Activated gamma-delta T cell treated with anti-CD3 and anti-CD28 coated beads, Interleukin-2, amount 50 U/mL, for 16 hours (primary cell): ENCODE measurements around the gene FIGNL2.
A peak's percentile ranks its signal among the peaks of the same experiment; 100 is the strongest.
"Not testable (repeated sequence)": the region's sequence is repeated elsewhere in the genome, so short reads cannot be mapped to it uniquely, and the experiment has no call there.

ENCODE experiments used
- DNase-seq: peaks from one replicate; pipeline ENCODE4 v3.0.0-alpha.2; 2020; ENCODE audit warnings: low read depth

Gene FIGNL2

GRCh38 chr12:51817027-51817953 lies 31.2 kb downstream of the FIGNL2 start:
- DNase-seq, result no peak

- no peak for DNase-seq
Measured at GRCh38 chr12:51815571-51815970, 32.9 kb downstream of the FIGNL2 start.

DNA sequence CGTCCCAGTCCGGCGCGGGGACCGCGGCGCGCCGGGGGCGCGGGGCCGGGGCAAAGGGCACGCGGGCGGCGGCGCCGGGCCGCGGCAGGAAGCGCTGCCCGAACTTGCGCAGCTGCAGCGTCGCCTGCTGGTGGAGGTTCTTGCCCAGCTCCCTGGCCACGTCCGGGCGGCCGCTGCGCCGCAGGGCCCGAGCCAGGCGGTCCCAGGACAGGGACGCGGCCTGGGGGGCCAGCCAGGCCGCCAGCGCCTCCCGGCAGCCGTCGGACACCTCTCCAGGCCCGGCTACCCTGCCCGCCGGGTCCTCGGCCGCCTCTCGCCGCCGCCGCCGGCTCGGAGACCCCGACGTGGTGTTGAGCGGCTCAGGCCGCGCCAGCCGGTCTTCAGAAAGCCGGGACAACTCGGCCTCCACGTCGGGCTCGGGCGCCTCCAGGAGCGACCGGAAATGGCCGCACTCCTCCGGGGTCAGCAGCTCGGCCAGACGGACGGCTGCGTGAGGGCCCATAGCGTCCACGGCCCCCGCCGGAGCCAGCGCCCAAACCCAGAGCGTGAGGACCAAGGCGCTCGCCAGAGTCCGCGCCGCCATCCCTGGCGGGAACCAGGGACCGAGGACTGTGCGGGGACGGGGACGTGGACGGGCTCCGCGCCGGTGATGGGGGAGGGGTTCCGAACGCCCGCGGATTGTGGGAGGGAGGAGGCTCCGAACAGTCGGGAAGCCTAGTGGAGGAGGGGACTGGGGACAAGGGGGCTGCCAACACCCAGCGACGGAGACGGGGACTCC lies 34.0 kb downstream of the FIGNL2 start:
- peak; percentile 45 for DNase-seq

- DNase-seq, result no peak
Measured at GRCh38 chr12:51813931-51814310, 34.6 kb downstream of the FIGNL2 start.

GRCh38 chr12:51812871-51813270 lies 35.6 kb downstream of the FIGNL2 start:
- DNase-seq, result no peak

DNA sequence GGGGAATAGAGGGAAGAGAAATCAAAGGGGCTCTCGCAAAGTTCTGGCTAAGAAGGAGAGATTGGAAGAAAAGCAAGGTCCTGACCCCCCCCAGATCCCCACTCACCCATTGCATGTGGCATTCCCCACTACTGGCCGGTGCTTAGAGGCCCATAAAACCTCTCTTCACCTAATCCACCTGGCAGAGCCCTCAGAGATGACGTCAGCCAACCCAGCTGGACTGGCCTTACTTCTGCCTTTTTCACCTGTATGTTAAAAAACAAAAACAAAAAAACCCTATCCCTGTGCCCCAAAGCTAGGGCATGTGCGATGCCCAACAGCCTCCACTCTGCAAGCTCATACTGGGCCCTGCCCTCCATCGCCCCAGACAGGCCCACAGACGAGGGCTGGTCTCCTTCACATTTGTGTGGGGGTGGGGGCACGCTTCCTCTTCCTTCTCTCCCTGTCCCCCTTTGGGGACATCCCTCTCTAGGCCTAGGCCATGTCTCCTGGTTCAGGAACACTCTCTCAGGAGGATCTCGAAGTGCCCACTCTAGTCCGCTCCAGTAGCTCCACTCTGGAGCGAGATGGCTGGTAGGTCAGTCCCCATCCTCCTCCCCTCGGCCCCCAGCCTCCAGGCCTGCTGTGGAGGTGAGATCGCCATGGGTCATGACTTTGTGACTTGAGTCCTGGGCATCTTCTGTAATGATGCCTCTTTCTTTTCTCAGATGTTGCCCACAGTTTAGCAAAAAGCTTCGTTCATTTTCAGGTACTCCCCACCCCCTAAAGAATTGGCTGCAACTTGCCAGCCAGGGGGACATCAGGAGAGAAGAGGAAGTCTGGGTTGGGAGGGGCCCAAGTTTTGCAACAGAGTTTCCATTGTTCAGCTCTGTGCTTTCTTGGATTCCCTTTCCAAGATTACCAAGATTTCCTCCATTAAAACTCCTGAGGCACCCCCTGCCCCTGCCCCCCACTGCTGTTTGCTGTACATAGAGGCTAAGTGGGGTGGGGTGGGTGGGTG lies 37.0 kb downstream of the FIGNL2 start:
- no peak for DNase-seq

- no peak for DNase-seq
Measured at GRCh38 chr12:51809193-51809592, 39.3 kb downstream of the FIGNL2 start.

- no peak for DNase-seq
Measured at GRCh38 chr12:51806896-51807295, 41.6 kb downstream of the FIGNL2 start.

DNA sequence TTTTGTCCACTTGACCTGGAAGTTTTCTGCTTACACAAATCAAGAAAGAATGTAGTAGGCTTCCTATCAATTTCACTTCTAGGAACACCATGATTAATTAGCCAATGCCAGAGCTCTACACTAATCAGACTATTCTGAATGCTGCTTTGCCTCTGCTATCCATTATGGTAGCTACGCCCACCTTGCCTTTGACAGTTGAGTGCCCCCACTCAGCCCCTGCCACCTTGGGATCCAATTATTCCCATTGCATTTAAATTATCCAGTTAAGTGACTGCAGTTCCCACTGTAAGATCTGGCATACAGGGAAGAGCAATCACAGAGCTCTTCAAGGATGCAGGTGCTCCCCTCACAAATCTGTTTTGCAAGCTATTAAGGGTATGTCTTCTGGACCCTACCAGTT lies 47.5 kb downstream of the FIGNL2 start:
- no peak for DNase-seq

DNA sequence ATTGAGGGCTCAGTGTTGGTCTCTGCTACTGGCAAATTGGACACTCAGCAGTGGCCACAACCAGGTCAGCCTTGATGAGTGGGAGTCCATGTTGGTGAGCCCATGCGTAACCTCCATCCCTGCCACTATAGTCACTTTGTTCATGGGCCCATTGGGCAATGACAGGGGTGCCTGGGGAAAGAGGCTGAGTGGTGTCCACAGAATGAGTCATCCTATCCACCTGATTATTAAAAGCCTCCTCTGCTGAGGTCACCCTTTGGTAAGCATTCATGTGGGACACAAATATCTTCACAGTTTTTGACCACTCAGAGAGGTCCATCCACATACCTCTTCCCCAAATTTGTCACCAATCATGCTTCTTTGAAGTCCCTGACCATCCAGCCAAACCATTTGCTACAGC lies 50.0 kb downstream of the FIGNL2 start:
- no peak for DNase-seq

GRCh38 chr12:51798051-51798450 lies 50.5 kb downstream of the FIGNL2 start:
- DNase-seq, result not testable (repeated sequence)

DNA sequence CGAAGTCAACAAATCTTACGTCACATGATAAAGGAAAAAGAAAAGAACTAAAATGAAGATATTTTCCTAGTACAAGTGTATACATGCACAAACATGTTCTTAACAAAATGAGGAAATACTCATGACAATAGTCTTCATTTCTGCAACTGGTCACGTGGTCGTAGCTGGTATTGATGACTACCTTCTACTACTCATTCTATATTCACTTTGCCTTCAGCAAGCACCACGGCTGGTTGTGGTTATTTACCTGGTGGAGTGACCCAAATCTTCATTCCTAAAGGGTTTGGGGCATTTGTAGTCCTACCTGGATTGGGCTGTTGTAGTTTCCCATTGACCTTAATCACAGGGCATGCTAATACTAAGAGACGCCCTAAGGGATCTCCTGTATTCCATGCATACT lies 51.2 kb downstream of the FIGNL2 start:
- DNase-seq, result no peak

GRCh38 chr12:51793201-51793600 lies 55.3 kb downstream of the FIGNL2 start:
- DNase-seq, result no peak

- no peak for DNase-seq
Measured at GRCh38 chr12:51792417-51792816, 56.1 kb downstream of the FIGNL2 start.

- DNase-seq, result no peak
Measured at GRCh38 chr12:51788876-51789275, 59.6 kb downstream of the FIGNL2 start.

DNA sequence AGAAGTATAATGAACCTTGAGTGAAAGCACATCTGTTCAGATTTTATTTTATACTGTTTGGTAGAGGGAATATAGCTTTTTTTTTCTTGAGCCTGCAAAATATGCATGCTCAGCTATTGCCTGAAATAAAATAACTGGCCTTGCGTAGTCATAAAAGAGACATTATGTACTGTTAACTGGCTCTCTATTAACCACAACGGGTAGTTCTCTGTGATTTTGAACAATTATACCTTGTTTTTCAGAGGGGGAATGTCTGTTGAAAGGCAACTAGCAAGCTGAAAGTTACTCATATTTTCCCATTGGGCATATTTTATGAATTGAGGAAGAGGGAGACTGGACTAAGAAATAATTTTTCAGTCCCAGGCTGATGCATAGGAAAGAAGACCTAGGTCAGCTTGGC lies 62.6 kb downstream of the FIGNL2 start:
- DNase-seq, result no peak

DNA sequence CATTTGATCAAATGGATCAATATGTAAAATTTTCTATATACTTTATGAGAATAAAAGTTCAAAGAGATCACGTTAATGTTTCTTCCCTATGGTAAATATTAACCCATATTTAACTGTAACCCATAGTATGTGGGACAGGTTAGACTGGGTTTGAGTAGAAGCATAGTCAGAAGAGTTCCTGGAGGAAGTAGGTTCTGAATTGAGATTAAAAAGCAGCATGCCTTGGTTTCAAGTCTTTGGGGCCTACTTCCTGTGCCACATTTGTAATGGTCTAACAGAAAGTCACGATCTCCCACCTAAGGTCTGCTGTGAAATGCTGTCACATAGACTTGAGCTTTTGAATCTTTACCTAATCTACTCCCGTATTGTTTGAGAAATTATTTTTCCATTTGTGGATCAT lies 63.8 kb downstream of the FIGNL2 start:
- DNase-seq, result no peak

DNA sequence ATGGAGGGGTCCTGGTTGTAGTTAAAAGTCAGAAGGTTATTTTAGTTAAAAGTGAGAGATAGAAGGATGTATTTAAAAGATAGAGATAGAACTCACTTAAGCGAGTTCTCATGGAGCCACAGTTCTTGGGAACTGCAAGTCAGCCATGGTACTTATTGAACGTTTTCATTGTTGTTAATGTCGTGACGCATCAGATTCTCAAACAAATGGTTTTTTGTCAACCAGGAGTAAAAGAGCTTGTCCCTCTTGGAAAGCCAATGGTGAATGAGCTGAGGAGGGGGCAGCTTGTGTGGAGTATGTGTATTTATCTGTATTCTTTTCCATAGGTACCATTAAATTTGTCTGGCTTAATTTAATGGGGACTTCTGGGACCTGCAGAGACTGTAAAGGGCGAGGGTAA lies 68.6 kb downstream of the FIGNL2 start:
- DNase-seq, result no peak

DNA sequence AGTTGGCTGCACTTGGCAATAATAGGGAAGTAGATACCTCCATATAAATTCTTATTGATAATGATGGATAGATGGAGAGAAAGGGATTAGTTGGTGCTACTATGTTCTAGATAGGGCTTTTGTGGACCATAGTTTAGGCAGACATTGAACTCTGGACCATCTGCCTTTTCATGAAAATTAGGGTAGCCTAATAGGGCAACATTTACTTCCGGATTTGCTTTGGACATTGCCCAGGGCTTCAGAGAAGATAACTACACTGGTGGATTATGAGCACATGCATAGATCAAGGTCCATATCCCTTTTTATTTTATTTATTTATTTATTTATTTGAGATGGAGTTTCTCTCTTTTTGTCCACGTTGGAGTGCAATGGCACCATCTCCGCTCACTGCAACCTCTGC lies 70.5 kb downstream of the FIGNL2 start:
- no peak for DNase-seq

- DNase-seq, result no peak
Measured at GRCh38 chr12:51777457-51777856, 71.1 kb downstream of the FIGNL2 start.

DNA sequence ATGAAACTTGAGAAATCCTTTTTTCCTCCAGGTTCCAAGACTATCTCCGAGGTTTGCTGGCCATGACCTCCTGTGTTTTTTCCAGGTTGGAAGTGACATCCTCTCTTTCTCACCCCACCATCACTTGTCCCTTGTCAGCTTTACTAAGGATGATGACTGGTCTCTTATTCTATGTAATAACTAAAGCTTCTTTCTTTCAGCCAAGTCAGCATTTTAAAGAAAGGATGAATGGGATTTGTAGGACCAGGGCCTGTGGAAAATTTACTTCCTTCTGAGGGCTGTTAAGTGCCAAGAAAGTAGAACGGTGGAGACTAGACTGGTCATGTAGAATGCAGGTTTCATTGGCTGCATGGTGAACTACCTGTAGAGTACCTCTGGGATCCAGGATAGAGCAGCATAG lies 73.6 kb downstream of the FIGNL2 start:
- DNase-seq, result no peak
